HG03025 (cell line): ENCODE results near the gene SCNN1B.
"Not testable (repeated sequence)": the region's sequence is repeated elsewhere in the genome, so short reads cannot be mapped to it uniquely, and the experiment has no call there.

Experiments
- ATAC-seq: cut with Tn5 transposase; IDR thresholded peaks from one replicate; pipeline ENCODE4 v1.9.1; 2021; ENCODE audit warnings: mild to moderate bottlenecking, moderate library complexity; ENCODE audit not compliant: unreplicated experiment, low FRiP score

Gene SCNN1B

GRCh38 chr16:23398987-23399805 lies 97.1 kb downstream of the SCNN1B start:
- no peak for ATAC-seq

DNA sequence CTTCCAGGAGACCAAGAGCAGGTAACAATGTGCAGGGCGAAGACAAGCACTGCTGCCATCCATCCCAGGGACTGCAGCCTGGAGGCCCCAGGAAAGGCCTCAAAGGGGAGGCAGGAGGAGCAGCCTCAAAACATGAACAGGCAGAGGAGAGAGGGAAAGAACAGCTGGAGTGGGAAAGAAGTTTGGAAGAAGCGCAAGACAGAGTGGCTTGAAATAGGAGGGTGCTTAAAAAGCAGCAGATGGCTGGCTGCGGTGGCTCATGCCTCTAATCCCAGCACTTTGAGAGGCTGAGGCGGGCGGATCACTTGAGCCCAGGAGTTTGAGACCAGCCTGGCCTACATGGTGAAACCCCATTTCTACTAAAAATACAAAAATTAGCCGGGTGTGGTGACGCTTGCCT lies 98.3 kb downstream of the SCNN1B start:
- ATAC-seq: not testable (repeated sequence)

DNA sequence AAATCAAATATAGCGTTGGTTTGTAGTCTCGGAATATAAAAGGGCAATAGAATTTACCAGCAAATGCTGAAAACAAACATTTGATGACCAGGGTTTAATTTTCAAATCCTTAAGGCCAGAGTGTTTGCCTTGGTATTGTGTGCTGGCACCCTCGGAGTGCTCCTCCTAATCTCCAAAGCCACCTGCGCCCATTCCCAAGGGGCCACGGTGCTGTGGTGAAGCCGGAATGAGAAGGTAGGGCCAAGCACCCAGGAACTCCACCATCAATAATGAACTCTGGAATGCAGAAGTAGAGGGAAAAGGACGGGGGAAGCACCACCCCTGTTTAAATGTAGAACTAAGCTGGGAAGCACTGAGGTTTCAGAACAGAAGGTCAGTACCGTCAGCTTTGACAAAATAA lies 99.0 kb downstream of the SCNN1B start:
- no peak for ATAC-seq

DNA sequence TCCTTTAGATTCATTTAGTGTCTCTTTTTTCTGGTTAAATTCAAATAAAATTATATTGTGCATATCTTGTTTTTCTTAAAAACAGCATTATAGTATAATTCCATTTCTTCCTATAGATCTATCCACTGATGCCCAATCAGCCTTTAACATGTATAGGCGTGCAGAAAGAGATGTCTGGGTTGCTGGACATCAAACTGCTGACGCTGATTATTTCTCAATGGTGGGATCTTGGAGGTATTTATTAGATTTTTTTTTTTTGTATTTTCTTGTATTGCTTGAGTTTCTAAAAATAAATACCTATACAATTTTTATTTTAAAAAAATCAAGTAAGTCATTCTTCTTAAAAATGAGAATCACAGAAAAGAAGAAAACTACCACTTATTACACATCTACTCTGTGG lies 100.0 kb downstream of the SCNN1B start:
- no peak for ATAC-seq

- ATAC-seq: no peak
These were observed 101.4 kb downstream of the SCNN1B start for GRCh38 chr16:23403547-23403946.

DNA sequence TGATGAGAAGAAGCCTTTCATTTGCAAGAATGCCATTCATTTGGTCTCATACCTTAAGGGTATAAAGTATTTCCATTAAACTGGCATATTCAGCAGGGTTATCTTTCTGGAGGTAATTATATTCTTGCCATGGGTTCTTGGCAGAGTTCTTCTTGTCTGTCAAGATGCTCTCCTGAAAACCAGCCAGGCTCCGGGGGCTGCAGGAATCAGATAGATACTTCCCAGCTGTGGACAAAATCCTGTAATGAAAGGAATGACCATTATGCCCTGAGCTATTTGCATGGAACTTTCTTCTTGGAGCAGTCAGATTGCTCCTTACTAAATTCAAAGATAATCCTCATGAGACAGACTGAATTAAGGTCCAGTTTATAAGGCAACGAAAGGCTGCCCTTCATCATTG lies 103.9 kb downstream of the SCNN1B start:
- no peak for ATAC-seq

- no peak for ATAC-seq
These were observed 104.6 kb downstream of the SCNN1B start for GRCh38 chr16:23406546-23407240.

GRCh38 chr16:23407436-23408127 lies 105.5 kb downstream of the SCNN1B start:
- ATAC-seq: no peak

- no peak for ATAC-seq
These were observed 106.2 kb downstream of the SCNN1B start for GRCh38 chr16:23408242-23408822.

- no peak for ATAC-seq
These were observed 106.8 kb downstream of the SCNN1B start for GRCh38 chr16:23408823-23409298.

DNA sequence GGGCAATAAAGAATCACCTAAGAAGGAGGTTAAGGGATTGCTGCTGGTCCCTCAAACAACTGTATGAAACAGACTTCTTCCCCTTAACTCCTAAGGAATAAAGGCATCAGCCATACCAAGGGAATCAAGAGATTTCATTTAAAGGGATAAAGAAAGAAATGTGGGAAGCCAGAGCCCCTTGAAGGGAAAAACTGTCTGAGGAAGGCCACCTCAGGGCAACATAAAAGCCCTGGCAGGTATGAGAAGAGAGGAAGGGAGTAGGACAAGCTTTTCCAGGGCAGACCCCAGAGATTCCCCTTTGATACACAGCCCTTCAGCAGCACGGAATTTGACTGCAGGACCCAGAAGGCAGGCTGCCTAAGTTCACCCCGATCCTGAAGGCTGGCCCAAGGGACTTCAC lies 107.4 kb downstream of the SCNN1B start:
- no peak for ATAC-seq

DNA sequence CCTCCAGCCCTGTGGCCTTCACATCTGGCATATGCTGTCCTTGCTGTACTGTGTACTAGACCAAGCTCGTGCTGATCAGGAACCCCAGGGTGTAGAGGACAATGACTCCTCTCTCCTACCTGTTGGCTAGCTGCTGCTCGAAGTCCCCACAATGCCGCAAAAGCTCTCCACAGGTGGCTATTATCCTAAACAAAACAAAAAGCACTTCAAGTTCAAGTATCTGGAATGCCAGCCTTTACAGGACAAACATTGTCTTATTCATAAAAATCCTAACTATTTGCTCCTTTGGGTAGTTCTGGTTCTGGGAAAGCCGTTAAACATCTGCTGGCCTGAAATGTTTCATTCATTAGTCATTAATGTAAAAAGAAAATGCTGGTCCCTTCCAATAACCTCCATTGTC lies 108.1 kb downstream of the SCNN1B start:
- no peak for ATAC-seq

GRCh38 chr16:23414731-23415130 lies 112.6 kb downstream of the SCNN1B start:
- ATAC-seq: no peak

GRCh38 chr16:23416816-23417215 lies 114.7 kb downstream of the SCNN1B start:
- no peak for ATAC-seq

GRCh38 chr16:23420011-23420410 lies 117.9 kb downstream of the SCNN1B start:
- ATAC-seq: no peak

DNA sequence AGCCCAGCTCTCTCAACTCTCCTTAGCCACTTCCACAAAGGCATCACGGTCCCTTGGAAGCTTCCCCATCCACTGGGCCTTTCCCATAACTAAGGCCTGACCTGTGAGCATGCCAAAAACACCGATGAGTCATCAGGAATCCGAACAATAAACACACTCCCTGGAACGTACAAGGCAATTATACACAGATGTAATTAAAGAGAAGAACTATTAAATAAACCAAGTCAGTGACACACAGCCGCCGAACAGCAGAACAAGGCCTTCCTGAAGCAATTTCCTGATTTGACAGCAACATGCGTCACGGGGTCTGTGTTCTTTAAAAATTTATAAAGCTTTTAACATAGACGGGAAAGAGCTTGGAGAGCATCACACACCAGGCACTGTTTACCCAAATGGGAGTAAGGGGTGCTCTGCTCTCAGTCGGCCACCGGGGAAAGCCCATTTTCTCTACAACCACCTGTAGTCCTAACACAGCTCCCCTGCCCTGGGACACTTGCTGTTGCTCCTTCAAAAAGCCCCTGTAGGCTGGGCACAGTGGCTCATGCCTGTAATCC lies 121.5 kb downstream of the SCNN1B start:
- no peak for ATAC-seq

GRCh38 chr16:23424292-23424958 lies 122.3 kb downstream of the SCNN1B start:
- no peak for ATAC-seq

DNA sequence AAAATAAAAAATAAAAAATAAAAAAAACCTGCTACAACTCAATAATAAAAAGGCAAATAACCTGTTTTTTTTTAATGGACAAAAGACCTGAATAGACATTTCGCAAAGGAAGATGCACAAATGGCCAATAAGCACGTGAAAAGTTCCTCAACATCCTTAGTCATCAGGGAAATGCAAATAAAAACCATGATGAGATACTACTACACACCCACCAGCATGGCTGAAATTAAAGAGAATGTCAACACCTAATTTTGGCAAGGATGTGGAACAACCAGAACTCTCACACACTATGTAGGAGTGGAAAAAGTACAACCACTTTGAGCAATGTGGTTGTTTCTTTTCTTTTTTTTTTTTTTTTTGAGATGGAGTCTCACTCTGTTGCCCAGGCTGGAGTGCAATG lies 126.2 kb downstream of the SCNN1B start:
- no peak for ATAC-seq
